NT2/D1 (cell line): ENCODE measurements around the gene ASB3.

Experiments used
- DNase-seq: peaks from one replicate; pipeline ENCODE4 v3.0.0-alpha.2; 2011; ENCODE audit warnings: low read depth, low spot score
- H3K27me3 ChIP-seq: 2 replicates; pipeline ENCODE4 v1.6.0; 2011; ENCODE audit warnings: mild to moderate bottlenecking; ENCODE audit not compliant: insufficient read length, insufficient read depth
- H3K36me3 ChIP-seq: 2 replicates; pipeline ENCODE4 v1.6.1; 2011; ENCODE audit warnings: mild to moderate bottlenecking, low read length, mixed read lengths; ENCODE audit not compliant: insufficient read depth, insufficient read length
- H3K4me1 ChIP-seq: 2 replicates; pipeline ENCODE4 v1.5.1; 2011; ENCODE audit not compliant: insufficient read depth, insufficient read length
- H3K4me3 ChIP-seq: 2 replicates; pipeline ENCODE4 v1.5.1; 2011; ENCODE audit warnings: low read depth; ENCODE audit not compliant: insufficient read length
- H3K9ac ChIP-seq: 2 replicates; pipeline ENCODE4 v1.6.0; 2011; ENCODE audit warnings: low read depth; ENCODE audit not compliant: insufficient read length
- H3K9me3 ChIP-seq: 2 replicates; pipeline ENCODE4 v1.5.1; 2011; ENCODE audit warnings: mild to moderate bottlenecking, low read length; ENCODE audit not compliant: insufficient read depth
- SUZ12 ChIP-seq: IDR thresholded peaks from 2 replicates; pipeline ENCODE4 v1.6.1; 2011; ENCODE audit not compliant: insufficient read length, insufficient read depth; ENCODE audit errors: extremely low read depth
- YY1 ChIP-seq: IDR thresholded peaks from 2 replicates; pipeline ENCODE4 v1.6.1; 2011; ENCODE audit not compliant: insufficient read length, insufficient read depth
- ZNF274 ChIP-seq: IDR thresholded peaks from 2 replicates; pipeline ENCODE4 v1.6.1; 2011; ENCODE audit warnings: mild to moderate bottlenecking, low read depth, low read length

Gene ASB3

DNA sequence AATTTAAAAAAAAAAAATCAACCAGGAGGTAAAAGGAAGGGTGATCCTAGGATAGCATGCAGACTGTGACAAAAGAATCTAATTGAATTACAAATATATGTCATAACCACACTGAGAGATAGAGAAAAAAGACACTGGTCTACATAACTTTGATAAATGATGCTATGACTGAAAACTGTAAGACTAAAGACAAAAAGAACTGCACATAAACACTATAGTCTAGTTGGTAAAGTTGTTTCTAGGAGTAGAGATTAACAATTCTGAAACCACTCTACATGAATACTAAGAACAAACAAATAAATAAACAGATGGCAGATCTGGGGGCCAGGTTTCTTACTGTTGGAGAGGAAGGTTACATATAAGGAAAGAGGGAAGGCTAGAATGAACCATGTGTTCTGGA is 33.7 kb downstream of the ASB3 start:
- H3K9me3 ChIP-seq, result no peaks in the 10 kb centered on the region
- H3K27me3 ChIP-seq, result no peaks in the 10 kb centered on the region
- no peak for DNase-seq
- TF ChIP-seq YY1 (no peak), SUZ12 (no peak), ZNF274 (no peak)
- no peak overlapping the region for H3K9ac ChIP-seq
- H3K4me1 ChIP-seq, result no peaks in the 10 kb centered on the region
- H3K36me3 ChIP-seq, result peaks cover 6% of the 10 kb centered on the region
- H3K4me3 ChIP-seq, result no peak overlapping the region

DNA sequence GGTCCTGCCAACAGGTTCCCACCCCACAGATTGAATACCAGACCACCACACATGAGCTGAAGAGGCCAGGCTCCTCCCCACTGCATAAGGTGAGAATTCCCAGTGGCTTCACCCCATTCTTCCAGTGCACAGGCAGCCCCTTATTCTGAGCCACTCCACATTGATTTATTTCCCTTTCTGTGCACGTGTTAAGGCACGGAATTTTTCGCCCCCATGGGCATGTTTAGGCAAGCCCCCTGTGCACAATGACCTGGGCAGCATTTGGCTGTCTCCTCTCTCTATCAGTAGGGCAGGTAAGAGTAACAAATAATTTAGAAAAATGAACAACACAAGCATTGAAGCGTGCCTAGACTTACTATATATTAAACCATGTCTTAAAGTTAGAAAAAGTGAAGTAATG is 34.4 kb downstream of the ASB3 start:
- no peak overlapping the region for H3K4me3 ChIP-seq
- TF ChIP-seq ZNF274 (no peak), SUZ12 (no peak), YY1 (no peak)
- H3K36me3 ChIP-seq, result peaks cover 9% of the 10 kb centered on the region
- no peak for DNase-seq
- no peaks in the 10 kb centered on the region for H3K4me1 ChIP-seq
- no peak overlapping the region for H3K9ac ChIP-seq
- no peaks in the 10 kb centered on the region for H3K27me3 ChIP-seq
- H3K9me3 ChIP-seq, result no peaks in the 10 kb centered on the region

DNA sequence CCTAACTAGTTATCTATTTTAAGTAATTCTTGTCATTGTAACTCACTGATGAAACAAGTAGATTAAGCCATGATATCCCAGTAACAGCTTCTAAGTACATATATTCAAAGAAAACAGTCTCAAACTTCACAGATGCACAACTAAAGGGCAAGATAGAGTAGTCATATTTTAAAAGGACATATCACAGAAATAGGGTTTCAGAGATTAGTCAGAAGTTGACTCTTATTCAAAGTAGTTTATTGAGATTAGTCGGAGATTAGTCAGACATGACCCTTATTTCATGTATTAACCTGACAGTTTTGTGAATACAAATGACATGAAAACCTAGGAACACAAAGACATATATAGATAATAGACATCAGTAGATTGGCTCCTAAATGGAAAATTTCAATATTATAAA is 35.0 kb downstream of the ASB3 start:
- no peak for TF ChIP-seq SUZ12
- TF ChIP-seq YY1, result no peak
- no peak for TF ChIP-seq ZNF274
- Histone ChIP-seq H3K4me1 (no peaks in the 10 kb centered on the region), H3K9me3 (no peaks in the 10 kb centered on the region), H3K36me3 (peaks cover 8% of the 10 kb centered on the region), H3K27me3 (no peaks in the 10 kb centered on the region), H3K4me3 (no peak overlapping the region), H3K9ac (no peak overlapping the region)
- DNase-seq, result no peak

DNA sequence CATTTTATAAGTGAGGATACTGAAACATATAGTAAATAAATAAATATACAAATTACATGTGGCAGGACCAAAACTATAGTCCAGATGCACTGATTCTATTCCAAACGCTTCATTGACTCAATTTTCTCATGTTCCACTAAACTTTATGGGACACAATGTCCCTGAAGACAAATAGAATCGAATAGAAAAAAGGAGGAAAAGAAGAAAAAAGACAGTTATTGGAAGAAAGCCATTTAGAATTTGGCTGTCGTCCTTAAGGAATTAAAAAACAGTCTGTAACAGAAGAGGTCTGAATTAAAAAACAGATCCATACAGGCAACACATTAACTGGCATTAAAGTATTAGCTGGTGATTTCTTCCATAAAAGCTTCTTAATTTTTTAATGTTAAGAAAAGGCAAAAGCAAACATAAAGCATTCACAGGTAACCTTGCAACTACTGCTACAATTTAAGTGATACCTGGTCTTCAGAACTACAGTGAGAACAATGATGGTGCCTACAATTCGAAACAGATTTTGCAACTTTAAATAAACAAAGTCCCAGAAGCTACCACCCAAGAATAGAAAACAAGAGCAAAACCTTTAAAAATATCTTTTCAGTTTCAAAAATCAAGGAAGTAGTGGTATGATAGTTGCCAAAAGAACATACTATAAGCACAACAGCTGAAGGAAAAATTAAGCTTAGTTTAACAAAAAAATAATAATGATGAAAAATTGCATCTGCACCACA is 36.5 kb downstream of the ASB3 start:
- no peaks in the 10 kb centered on the region for H3K4me1 ChIP-seq
- DNase-seq, result no peak
- H3K4me3 ChIP-seq, result no peak overlapping the region
- H3K9me3 ChIP-seq, result no peaks in the 10 kb centered on the region
- TF ChIP-seq ZNF274, result no peak
- no peak for TF ChIP-seq YY1
- TF ChIP-seq SUZ12, result no peak
- H3K27me3 ChIP-seq, result no peaks in the 10 kb centered on the region
- H3K36me3 ChIP-seq, result peaks cover 3% of the 10 kb centered on the region
- no peak overlapping the region for H3K9ac ChIP-seq

DNA sequence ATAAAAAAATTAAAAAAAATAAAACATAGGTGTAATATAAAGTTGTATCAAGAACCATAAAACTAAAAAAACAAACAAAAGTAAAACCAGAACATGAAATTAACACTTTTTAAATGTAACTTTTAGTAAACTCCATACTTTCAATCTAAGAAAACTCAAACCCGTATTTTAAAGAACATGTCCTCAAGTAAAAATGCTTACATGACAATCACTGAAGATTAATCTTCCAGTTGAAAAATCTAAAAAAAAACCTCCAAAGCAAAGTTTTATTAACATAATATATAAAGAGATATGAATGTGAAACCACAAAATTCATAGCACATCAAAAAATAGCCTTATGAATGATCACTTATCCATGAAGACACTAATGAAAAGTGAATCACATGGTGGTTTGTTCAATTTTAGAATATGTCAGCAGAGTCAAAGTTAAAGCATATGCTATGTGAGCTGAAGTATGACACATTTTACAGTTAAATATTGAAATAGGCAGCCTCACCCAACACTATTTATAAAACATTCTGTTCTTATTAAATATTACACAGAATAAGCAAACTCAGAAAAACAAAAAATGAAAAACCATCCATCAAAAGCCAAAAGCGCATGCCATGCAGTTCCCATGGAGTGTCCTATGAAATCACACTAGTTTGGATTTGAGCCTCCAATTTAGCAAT is 42.2 kb downstream of the ASB3 start:
- H3K9me3 ChIP-seq, result no peaks in the 10 kb centered on the region
- H3K4me3 ChIP-seq, result no peak overlapping the region
- H3K4me1 ChIP-seq, result no peaks in the 10 kb centered on the region
- peaks cover 3% of the 10 kb centered on the region for H3K36me3 ChIP-seq
- DNase-seq, result no peak
- no peak overlapping the region for H3K9ac ChIP-seq
- H3K27me3 ChIP-seq, result no peaks in the 10 kb centered on the region
- TF ChIP-seq YY1, result no peak
- no peak for TF ChIP-seq ZNF274

DNA sequence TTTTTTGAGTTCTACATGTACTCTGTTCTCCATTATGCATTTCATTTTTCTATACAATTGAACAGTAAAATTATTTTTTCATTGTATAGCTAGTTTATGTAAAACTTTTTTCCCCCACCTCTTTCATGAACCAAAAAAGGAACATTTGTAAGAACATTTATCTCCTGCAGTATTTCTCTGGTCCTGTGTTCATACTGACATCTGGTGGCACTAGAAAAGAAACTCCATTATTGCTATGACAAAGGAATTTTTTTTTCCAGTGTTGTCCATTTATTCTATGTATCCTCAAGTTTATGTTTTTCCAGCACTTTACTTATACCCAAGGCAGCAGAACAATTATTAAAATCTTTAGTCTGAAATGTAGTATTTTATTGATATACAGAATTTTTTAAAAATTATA is 46.6 kb downstream of the ASB3 start:
- Histone ChIP-seq H3K27me3 (no peaks in the 10 kb centered on the region), H3K9ac (no peak overlapping the region), H3K4me3 (no peak overlapping the region), H3K4me1 (no peaks in the 10 kb centered on the region), H3K36me3 (no peaks in the 10 kb centered on the region), H3K9me3 (no peaks in the 10 kb centered on the region)
- TF ChIP-seq SUZ12 (no peak), YY1 (no peak), ZNF274 (no peak)
- peak; percentile 3 for DNase-seq

DNA sequence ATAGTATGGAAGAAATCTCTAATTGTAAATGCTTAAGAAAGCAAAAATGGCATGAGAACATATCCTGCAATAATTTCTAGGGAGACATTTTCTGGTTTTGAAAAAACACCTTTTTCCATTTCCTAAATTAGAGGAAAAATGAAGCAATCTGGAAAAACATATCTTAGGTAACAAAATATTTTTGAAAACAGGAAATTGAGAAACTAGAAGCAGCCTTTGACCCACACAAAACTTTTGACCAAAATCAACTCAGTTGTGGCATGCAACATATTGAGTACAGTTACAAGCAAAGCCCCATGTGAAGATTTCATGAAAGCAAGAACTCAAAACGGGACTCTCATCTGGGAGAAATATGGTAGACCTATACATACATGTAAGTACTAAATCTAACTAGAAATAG is 47.7 kb downstream of the ASB3 start:
- H3K27me3 ChIP-seq, result no peaks in the 10 kb centered on the region
- H3K4me1 ChIP-seq, result no peaks in the 10 kb centered on the region
- DNase-seq, result no peak

More for the DNA sequence above, 47.7 kb downstream of the ASB3 start:
- Histone ChIP-seq H3K9me3 (no peaks in the 10 kb centered on the region), H3K36me3 (peaks cover 1% of the 10 kb centered on the region), H3K4me3 (no peak overlapping the region), H3K9ac (no peak overlapping the region)
- TF ChIP-seq YY1 (no peak), ZNF274 (no peak), SUZ12 (no peak)
